WTC11 (cell line): ENCODE data around the gene TIMMDC1. TPM values are rescaled to one million over a fixed set of nuclear protein-coding genes. Genes with fewer than 3 reads are reported as not detected.

ENCODE experiments used
- ATAC-seq: fragments of 200-7000 bp; cut with Tn5 transposase; 2 replicates; pipeline ENCODE4 v1.10.0; 2021; ENCODE audit warnings: mild to moderate bottlenecking, moderate library complexity
- CTCF ChIA-PET: fragments of 300-600 bp; sonication (Branson Sonifier 250); formaldehyde crosslinking; loops from one replicate; lab custom pipeline; 2021; ENCODE audit warnings: antibody characterized with exemption; lab: Charles Lee
- POLR2A ChIA-PET: fragments of 350-600 bp; sonication (Branson Sonifier 250); formaldehyde crosslinking; loops from one replicate; lab custom pipeline; 2021; ENCODE audit warnings: antibody characterized with exemption; lab: Charles Lee
- DNase-seq: peaks from one replicate; pipeline ENCODE4 v3.0.0; 2021; ENCODE audit warnings: low spot score
- H3K27ac Mint-ChIP-seq: 2 replicates; pipeline ENCODE4 v1.8.0; 2021; ENCODE audit warnings: mixed read lengths
- H3K27me3 Mint-ChIP-seq: 2 replicates; pipeline ENCODE4 v1.8.0; 2021; ENCODE audit warnings: low read depth, mild to moderate bottlenecking, moderate library complexity, mixed read lengths
- H3K36me3 Mint-ChIP-seq: 2 replicates; pipeline ENCODE4 v1.8.0; 2021; ENCODE audit warnings: mixed read lengths
- H3K4me1 Mint-ChIP-seq: 2 replicates; pipeline ENCODE4 v1.8.0; 2022; ENCODE audit warnings: mixed read lengths
- H3K4me3 Mint-ChIP-seq: 2 replicates; pipeline ENCODE4 v1.8.0; 2021; ENCODE audit warnings: mild to moderate bottlenecking, moderate library complexity, mixed read lengths
- H3K9me3 Mint-ChIP-seq: 2 replicates; pipeline ENCODE4 v1.8.0; 2021; ENCODE audit warnings: mixed read lengths
- AFF4 ChIP-seq: sonication (generic); formaldehyde crosslinking; IDR thresholded peaks from 2 replicates; pipeline ENCODE4 v1.8.1; 2023; ENCODE audit warnings: mild to moderate bottlenecking, missing genetic modification reagents, borderline replicate concordance
- ATF3 ChIP-seq: sonication (generic); formaldehyde crosslinking; conservative IDR thresholded peaks from 2 replicates; pipeline ENCODE4 v1.8.1; 2022; ENCODE audit warnings: mild to moderate bottlenecking, missing genetic modification reagents
- ATF6 ChIP-seq: sonication (generic); formaldehyde crosslinking; IDR thresholded peaks from 2 replicates; pipeline ENCODE4 v1.8.1; 2023; ENCODE audit warnings: mild to moderate bottlenecking, missing genetic modification reagents
- CREM ChIP-seq: sonication (generic); formaldehyde crosslinking; IDR thresholded peaks from 2 replicates; pipeline ENCODE4 v1.8.1; 2022; ENCODE audit warnings: mild to moderate bottlenecking, missing genetic modification reagents, moderate library complexity
- ESRRA ChIP-seq: sonication (generic); formaldehyde crosslinking; IDR thresholded peaks from 2 replicates; pipeline ENCODE4 v1.8.1; 2022; ENCODE audit warnings: mild to moderate bottlenecking, missing genetic modification reagents, borderline replicate concordance
- JUN ChIP-seq: sonication (generic); formaldehyde crosslinking; IDR thresholded peaks from 2 replicates; pipeline ENCODE4 v1.8.0; 2023; ENCODE audit warnings: mild to moderate bottlenecking, missing genetic modification reagents
- NFE2L1 ChIP-seq: sonication (generic); formaldehyde crosslinking; IDR thresholded peaks from 2 replicates; pipeline ENCODE4 v1.8.1; 2023; ENCODE audit warnings: missing genetic modification reagents
- NR3C1 ChIP-seq: sonication (generic); formaldehyde crosslinking; conservative IDR thresholded peaks from 2 replicates; pipeline ENCODE4 v1.8.1; 2023; ENCODE audit warnings: low read depth, mild to moderate bottlenecking, missing genetic modification reagents
- SMAD3 ChIP-seq: sonication (generic); formaldehyde crosslinking; IDR thresholded peaks from 2 replicates; pipeline ENCODE4 v1.8.0; 2022; ENCODE audit warnings: missing genetic modification reagents, mild to moderate bottlenecking, borderline replicate concordance
- TEAD4 ChIP-seq: sonication (generic); formaldehyde crosslinking; IDR thresholded peaks from 2 replicates; pipeline ENCODE4 v1.8.0; 2022; ENCODE audit warnings: mild to moderate bottlenecking, missing genetic modification reagents
- USF1 ChIP-seq: sonication (generic); formaldehyde crosslinking; IDR thresholded peaks from 2 replicates; pipeline ENCODE4 v1.8.0; 2022; ENCODE audit warnings: mild to moderate bottlenecking, missing genetic modification reagents
- ZNF423 ChIP-seq: fragments of 250-450 bp; sonication (Bioruptor Pico); IDR thresholded peaks from 2 replicates; pipeline ENCODE4 v2.1.2; 2022; ENCODE audit warnings: mild to moderate bottlenecking, moderate library complexity
- total RNA-seq: library from RNA; stranded (reverse); gene quantifications from 3 replicates; pipeline ENCODE4 v1.2.3, GENCODE V29; 2021
- TF ChIP-seq, protein P1 (sequence below): sonication (generic); formaldehyde crosslinking; IDR thresholded peaks from 2 replicates; pipeline ENCODE4 v1.8.0; 2023; ENCODE audit warnings: missing genetic modification reagents
- TF ChIP-seq, protein P2 (sequence below): sonication (generic); formaldehyde crosslinking; IDR thresholded peaks from 2 replicates; pipeline ENCODE4 v1.8.1; 2023; ENCODE audit warnings: mild to moderate bottlenecking, moderate library complexity, missing genetic modification reagents
- TF ChIP-seq, protein P3 (sequence below): sonication (generic); formaldehyde crosslinking; IDR thresholded peaks from 2 replicates; pipeline ENCODE4 v1.8.0; 2023; ENCODE audit warnings: missing genetic modification reagents, mild to moderate bottlenecking, borderline replicate concordance

The TIMMDC1 gene
- total RNA-seq, 1 experiment from 2014 or later: 114 TPM

DNA sequence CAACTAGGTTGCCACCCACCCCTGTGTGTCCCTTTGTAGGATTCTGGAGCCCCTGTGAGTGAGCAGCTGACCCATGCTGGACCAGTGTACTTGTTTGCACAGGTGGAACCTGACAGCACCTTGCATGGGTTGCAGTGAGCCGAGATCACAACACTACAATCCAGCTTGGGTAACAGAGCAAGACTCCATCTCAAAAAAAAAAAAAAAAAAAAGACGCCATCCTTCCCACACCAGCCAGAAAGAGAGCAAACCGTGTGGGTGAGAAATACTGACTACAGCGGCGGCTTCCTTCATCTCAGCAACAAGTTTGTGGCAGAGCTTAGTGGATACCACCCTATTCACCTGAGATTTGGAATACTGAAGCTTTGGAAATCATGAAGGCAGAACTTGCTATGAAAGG, 61.8 kb downstream of the TIMMDC1 start:
- no peak overlapping the region for H3K27ac Mint-ChIP-seq
- peaks cover 9% of the 10 kb centered on the region; the same call in 1 of the 2 replicates for H3K4me1 Mint-ChIP-seq
- POLR2A ChIA-PET: no interaction called here
- CTCF ChIA-PET: interaction anchor here (0.6 to 1.1 kb wide), 5 partner anchors 13 to 676 kb away, joined by 3 read pairs; no protein-coding TSS in a partner anchor
- H3K9me3 Mint-ChIP-seq: peaks cover 3% of the 10 kb centered on the region; the same call in 1 of the 2 replicates
- H3K36me3 Mint-ChIP-seq: no peaks in the 10 kb centered on the region
- no peak overlapping the region for H3K4me3 Mint-ChIP-seq
- DNase-seq: no peak
- TF ChIP-seq NFE2L1 (CRISPR knock-in tag) (no peak), TEAD4 (CRISPR knock-in tag) (no peak), CREM (CRISPR knock-in tag) (no peak)
- ATAC-seq: no peak
- H3K27me3 Mint-ChIP-seq: peaks cover 5% of the 10 kb centered on the region

DNA sequence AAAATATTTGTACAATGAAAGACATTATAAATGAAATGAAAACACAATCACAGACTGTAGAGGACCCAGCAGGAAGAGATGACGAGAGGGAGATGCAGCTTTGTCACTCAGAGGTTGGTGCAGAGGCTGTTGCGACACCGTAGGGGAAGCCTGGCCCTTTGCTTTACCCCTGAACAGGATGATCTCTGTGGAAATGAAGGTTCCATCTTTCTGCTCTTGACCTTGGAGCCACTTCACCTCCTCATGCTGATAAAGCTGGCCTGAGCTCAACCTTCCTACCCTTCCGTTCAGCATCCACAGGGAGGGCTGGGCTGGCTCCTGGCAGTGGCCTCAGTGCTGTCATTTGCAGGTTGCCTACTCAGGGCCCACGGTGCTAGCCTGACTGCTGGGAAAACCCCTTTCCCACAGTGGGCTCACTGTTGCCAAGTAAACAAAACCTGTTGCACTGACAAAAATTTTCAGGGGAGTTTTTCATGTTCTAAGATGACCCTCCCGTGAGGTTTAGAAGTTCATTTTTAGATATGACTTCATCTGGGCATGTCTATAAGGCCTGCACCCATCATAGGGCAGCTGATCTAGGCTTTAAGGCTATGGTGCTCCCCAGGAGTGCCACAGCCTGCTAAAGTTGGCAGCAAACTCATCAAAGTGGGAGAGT, 64.1 kb downstream of the TIMMDC1 start:
- Mint-ChIP-seq H3K27me3 (peaks cover 5% of the 10 kb centered on the region), H3K9me3 (peaks cover 3% of the 10 kb centered on the region; the same call in 1 of the 2 replicates), H3K4me3 (no peak overlapping the region), H3K4me1 (peaks cover 4% of the 10 kb centered on the region; the same call in 1 of the 2 replicates), H3K27ac (no peak overlapping the region), H3K36me3 (no peaks in the 10 kb centered on the region)
- ChIA-PET CTCF (no interaction called here), POLR2A (no interaction called here)
- ATAC-seq (no peak), DNase-seq (no peak)
- TF ChIP-seq ATF3: no peak
- TF ChIP-seq, protein P1, sequence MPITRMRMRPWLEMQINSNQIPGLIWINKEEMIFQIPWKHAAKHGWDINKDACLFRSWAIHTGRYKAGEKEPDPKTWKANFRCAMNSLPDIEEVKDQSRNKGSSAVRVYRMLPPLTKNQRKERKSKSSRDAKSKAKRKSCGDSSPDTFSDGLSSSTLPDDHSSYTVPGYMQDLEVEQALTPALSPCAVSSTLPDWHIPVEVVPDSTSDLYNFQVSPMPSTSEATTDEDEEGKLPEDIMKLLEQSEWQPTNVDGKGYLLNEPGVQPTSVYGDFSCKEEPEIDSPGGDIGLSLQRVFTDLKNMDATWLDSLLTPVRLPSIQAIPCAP (CRISPR knock-in tag): no peak
- TF ChIP-seq USF1 (CRISPR knock-in tag): no peak
- no peak for TF ChIP-seq JUN (CRISPR knock-in tag)
- TF ChIP-seq NR3C1 (CRISPR knock-in tag): no peak
- TF ChIP-seq SMAD3 (CRISPR knock-in tag): no peak
- TF ChIP-seq ESRRA (CRISPR knock-in tag): no peak
- TF ChIP-seq ATF6 (CRISPR knock-in tag): no peak
- TF ChIP-seq, protein P2, sequence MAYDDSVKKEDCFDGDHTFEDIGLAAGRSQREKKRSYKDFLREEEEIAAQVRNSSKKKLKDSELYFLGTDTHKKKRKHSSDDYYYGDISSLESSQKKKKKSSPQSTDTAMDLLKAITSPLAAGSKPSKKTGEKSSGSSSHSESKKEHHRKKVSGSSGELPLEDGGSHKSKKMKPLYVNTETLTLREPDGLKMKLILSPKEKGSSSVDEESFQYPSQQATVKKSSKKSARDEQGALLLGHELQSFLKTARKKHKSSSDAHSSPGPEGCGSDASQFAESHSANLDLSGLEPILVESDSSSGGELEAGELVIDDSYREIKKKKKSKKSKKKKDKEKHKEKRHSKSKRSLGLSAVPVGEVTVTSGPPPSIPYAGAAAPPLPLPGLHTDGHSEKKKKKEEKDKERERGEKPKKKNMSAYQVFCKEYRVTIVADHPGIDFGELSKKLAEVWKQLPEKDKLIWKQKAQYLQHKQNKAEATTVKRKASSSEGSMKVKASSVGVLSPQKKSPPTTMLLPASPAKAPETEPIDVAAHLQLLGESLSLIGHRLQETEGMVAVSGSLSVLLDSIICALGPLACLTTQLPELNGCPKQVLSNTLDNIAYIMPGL (CRISPR knock-in tag): no peak
- no peak for TF ChIP-seq ZNF423 (CRISPR knock-in tag)
- TF ChIP-seq, protein P3, sequence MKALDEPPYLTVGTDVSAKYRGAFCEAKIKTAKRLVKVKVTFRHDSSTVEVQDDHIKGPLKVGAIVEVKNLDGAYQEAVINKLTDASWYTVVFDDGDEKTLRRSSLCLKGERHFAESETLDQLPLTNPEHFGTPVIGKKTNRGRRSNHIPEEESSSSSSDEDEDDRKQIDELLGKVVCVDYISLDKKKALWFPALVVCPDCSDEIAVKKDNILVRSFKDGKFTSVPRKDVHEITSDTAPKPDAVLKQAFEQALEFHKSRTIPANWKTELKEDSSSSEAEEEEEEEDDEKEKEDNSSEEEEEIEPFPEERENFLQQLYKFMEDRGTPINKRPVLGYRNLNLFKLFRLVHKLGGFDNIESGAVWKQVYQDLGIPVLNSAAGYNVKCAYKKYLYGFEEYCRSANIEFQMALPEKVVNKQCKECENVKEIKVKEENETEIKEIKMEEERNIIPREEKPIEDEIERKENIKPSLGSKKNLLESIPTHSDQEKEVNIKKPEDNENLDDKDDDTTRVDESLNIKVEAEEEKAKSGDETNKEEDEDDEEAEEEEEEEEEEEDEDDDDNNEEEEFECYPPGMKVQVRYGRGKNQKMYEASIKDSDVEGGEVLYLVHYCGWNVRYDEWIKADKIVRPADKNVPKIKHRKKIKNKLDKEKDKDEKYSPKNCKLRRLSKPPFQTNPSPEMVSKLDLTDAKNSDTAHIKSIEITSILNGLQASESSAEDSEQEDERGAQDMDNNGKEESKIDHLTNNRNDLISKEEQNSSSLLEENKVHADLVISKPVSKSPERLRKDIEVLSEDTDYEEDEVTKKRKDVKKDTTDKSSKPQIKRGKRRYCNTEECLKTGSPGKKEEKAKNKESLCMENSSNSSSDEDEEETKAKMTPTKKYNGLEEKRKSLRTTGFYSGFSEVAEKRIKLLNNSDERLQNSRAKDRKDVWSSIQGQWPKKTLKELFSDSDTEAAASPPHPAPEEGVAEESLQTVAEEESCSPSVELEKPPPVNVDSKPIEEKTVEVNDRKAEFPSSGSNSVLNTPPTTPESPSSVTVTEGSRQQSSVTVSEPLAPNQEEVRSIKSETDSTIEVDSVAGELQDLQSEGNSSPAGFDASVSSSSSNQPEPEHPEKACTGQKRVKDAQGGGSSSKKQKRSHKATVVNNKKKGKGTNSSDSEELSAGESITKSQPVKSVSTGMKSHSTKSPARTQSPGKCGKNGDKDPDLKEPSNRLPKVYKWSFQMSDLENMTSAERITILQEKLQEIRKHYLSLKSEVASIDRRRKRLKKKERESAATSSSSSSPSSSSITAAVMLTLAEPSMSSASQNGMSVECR (CRISPR knock-in tag): no peak
- TF ChIP-seq AFF4 (CRISPR knock-in tag): no peak
